ENCODE results near the gene CSF3R.

DNA sequence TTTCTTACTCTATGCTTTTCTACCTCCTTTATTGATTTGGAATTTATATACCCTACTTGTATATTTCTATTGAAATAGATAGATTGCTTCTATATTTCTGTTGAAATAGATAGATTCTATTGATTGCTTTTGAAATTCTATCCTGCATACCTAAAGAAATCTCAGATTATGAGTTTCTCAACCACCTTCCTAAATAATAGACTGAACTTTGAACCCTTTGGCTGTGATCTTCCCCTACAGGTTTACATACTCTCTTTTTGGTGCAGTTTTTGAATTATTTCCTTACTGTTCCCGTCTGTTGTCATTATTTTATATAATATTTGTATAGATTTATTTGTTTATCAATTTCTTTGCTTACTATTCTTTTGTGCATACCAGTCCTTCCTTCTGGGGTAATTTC, 20.4 kb upstream of the CSF3R start:
- TF ChIP-seq, protein P1, sequence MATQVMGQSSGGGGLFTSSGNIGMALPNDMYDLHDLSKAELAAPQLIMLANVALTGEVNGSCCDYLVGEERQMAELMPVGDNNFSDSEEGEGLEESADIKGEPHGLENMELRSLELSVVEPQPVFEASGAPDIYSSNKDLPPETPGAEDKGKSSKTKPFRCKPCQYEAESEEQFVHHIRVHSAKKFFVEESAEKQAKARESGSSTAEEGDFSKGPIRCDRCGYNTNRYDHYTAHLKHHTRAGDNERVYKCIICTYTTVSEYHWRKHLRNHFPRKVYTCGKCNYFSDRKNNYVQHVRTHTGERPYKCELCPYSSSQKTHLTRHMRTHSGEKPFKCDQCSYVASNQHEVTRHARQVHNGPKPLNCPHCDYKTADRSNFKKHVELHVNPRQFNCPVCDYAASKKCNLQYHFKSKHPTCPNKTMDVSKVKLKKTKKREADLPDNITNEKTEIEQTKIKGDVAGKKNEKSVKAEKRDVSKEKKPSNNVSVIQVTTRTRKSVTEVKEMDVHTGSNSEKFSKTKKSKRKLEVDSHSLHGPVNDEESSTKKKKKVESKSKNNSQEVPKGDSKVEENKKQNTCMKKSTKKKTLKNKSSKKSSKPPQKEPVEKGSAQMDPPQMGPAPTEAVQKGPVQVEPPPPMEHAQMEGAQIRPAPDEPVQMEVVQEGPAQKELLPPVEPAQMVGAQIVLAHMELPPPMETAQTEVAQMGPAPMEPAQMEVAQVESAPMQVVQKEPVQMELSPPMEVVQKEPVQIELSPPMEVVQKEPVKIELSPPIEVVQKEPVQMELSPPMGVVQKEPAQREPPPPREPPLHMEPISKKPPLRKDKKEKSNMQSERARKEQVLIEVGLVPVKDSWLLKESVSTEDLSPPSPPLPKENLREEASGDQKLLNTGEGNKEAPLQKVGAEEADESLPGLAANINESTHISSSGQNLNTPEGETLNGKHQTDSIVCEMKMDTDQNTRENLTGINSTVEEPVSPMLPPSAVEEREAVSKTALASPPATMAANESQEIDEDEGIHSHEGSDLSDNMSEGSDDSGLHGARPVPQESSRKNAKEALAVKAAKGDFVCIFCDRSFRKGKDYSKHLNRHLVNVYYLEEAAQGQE (IDR thresholded peaks at IDR 0.05; ENCODE audit: unreplicated experiment): no peak
- TF ChIP-seq CTCF (conservative IDR thresholded peaks at IDR 0.05; ENCODE audit: low read depth in 2 of 2) (no peak), EZH2phosphoT487 (IDR thresholded peaks at IDR 0.05; ENCODE audit: unreplicated experiment) (no peak), EZH2 (IDR thresholded peaks at IDR 0.05; ENCODE audit: low read depth, unreplicated experiment) (no peak), ZNF114 (CRISPR knock-in tag; IDR thresholded peaks at IDR 0.05) (no peak), POLR2AphosphoS5 (IDR thresholded peaks at IDR 0.05; ENCODE audit: low read depth) (no peak), ZNF331 (CRISPR knock-in tag; IDR thresholded peaks at IDR 0.05; ENCODE audit: low read depth) (no peak), CREB1 (CRISPR knock-in tag; IDR thresholded peaks at IDR 0.05; ENCODE audit: low read depth) (no peak), JUNB (IDR thresholded peaks at IDR 0.05; ENCODE audit: unreplicated experiment) (no peak), STAT1 (IDR thresholded peaks at IDR 0.05; ENCODE audit: unreplicated experiment) (no peak)
- TF ChIP-seq, protein P2, sequence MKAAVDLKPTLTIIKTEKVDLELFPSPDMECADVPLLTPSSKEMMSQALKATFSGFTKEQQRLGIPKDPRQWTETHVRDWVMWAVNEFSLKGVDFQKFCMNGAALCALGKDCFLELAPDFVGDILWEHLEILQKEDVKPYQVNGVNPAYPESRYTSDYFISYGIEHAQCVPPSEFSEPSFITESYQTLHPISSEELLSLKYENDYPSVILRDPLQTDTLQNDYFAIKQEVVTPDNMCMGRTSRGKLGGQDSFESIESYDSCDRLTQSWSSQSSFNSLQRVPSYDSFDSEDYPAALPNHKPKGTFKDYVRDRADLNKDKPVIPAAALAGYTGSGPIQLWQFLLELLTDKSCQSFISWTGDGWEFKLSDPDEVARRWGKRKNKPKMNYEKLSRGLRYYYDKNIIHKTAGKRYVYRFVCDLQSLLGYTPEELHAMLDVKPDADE (IDR thresholded peaks at IDR 0.05): no peak
- TF ChIP-seq, protein P3, sequence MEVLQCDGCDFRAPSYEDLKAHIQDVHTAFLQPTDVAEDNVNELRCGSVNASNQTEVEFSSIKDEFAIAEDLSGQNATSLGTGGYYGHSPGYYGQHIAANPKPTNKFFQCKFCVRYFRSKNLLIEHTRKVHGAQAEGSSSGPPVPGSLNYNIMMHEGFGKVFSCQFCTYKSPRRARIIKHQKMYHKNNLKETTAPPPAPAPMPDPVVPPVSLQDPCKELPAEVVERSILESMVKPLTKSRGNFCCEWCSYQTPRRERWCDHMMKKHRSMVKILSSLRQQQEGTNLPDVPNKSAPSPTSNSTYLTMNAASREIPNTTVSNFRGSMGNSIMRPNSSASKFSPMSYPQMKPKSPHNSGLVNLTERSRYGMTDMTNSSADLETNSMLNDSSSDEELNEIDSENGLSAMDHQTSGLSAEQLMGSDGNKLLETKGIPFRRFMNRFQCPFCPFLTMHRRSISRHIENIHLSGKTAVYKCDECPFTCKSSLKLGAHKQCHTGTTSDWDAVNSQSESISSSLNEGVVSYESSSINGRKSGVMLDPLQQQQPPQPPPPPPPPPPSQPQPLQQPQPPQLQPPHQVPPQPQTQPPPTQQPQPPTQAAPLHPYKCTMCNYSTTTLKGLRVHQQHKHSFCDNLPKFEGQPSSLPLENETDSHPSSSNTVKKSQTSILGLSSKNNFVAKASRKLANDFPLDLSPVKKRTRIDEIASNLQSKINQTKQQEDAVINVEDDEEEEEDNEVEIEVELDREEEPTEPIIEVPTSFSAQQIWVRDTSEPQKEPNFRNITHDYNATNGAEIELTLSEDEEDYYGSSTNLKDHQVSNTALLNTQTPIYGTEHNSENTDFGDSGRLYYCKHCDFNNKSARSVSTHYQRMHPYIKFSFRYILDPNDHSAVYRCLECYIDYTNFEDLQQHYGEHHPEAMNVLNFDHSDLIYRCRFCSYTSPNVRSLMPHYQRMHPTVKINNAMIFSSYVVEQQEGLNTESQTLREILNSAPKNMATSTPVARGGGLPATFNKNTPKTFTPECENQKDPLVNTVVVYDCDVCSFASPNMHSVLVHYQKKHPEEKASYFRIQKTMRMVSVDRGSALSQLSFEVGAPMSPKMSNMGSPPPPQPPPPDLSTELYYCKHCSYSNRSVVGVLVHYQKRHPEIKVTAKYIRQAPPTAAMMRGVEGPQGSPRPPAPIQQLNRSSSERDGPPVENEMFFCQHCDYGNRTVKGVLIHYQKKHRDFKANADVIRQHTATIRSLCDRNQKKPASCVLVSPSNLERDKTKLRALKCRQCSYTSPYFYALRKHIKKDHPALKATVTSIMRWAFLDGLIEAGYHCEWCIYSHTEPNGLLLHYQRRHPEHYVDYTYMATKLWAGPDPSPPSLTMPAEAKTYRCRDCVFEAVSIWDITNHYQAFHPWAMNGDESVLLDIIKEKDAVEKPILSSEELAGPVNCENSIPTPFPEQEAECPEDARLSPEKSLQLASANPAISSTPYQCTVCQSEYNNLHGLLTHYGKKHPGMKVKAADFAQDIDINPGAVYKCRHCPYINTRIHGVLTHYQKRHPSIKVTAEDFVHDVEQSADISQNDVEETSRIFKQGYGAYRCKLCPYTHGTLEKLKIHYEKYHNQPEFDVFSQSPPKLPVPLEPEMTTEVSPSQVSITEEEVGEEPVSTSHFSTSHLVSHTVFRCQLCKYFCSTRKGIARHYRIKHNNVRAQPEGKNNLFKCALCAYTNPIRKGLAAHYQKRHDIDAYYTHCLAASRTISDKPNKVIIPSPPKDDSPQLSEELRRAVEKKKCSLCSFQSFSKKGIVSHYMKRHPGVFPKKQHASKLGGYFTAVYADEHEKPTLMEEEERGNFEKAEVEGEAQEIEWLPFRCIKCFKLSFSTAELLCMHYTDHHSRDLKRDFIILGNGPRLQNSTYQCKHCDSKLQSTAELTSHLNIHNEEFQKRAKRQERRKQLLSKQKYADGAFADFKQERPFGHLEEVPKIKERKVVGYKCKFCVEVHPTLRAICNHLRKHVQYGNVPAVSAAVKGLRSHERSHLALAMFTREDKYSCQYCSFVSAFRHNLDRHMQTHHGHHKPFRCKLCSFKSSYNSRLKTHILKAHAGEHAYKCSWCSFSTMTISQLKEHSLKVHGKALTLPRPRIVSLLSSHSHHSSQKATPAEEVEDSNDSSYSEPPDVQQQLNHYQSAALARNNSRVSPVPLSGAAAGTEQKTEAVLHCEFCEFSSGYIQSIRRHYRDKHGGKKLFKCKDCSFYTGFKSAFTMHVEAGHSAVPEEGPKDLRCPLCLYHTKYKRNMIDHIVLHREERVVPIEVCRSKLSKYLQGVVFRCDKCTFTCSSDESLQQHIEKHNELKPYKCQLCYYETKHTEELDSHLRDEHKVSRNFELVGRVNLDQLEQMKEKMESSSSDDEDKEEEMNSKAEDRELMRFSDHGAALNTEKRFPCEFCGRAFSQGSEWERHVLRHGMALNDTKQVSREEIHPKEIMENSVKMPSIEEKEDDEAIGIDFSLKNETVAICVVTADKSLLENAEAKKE (CRISPR knock-in tag; IDR thresholded peaks at IDR 0.05): no peak
